ENCODE measurements around the gene PCNA. TPM values are rescaled to one million over a fixed set of nuclear protein-coding genes. Genes with fewer than 3 reads are reported as not detected.

PCNA gene
- total and polyA plus RNA-seq, 2 experiments from 2014 or later, result 353 to 428 TPM

DNA sequence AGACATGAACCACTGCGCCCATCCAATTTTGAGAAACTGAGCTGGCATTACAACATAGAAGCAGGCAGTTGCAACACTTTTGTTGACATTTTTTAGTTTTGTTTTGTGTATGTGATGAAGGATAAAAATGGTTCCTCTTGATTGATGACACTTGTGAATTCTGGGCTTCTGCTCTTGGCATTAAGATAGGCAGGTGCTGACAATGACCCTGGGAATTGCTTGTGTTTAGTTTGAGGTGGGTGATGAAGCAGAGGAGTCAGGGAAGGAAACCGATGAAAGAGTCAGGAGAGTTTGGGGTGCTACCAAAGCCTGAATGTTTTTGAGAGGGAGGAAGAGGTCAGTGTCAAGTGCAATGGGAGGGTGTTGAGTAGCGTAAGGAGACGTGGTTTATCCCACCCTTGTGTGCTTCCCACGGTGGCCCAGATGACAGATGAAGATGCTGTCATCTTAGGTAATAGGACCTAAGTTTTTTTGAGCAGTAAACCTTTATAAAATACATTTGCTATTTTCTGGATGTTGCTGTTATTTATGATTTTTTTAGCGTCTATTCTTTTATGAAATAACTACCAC, 26.4 kb upstream of the PCNA start:
- peaks cover 26% of the 10 kb centered on the region for H4K20me1 ChIP-seq (replicated peaks; ENCODE audit: insufficient read depth)
- H3K36me3 Mint-ChIP-seq (ENCODE audit: low read depth), result no peaks in the 10 kb centered on the region; the same call in 2 of the 3 replicates
- no peaks in the 10 kb centered on the region for H3K27me3 ChIP-seq (ENCODE audit: insufficient read depth)
- H3K4me1 Mint-ChIP-seq, result peaks cover 10% of the 10 kb centered on the region; the same call in 2 of the 3 replicates
- H3K9me2 ChIP-seq (ENCODE audit: insufficient read depth), result no peaks in the 10 kb centered on the region
- no peak for TF ChIP-seq STAT1 (IDR thresholded peaks at IDR 0.05; ENCODE audit: unreplicated experiment)
- no peak for TF ChIP-seq NANOG (IDR thresholded peaks at IDR 0.05; ENCODE audit: borderline replicate concordance)
- no peak for TF ChIP-seq ZNF331 (CRISPR knock-in tag; IDR thresholded peaks at IDR 0.05; ENCODE audit: low read depth)
- no peak for TF ChIP-seq CREB1 (CRISPR knock-in tag; IDR thresholded peaks at IDR 0.05; ENCODE audit: low read depth)
- TF ChIP-seq, protein P1, sequence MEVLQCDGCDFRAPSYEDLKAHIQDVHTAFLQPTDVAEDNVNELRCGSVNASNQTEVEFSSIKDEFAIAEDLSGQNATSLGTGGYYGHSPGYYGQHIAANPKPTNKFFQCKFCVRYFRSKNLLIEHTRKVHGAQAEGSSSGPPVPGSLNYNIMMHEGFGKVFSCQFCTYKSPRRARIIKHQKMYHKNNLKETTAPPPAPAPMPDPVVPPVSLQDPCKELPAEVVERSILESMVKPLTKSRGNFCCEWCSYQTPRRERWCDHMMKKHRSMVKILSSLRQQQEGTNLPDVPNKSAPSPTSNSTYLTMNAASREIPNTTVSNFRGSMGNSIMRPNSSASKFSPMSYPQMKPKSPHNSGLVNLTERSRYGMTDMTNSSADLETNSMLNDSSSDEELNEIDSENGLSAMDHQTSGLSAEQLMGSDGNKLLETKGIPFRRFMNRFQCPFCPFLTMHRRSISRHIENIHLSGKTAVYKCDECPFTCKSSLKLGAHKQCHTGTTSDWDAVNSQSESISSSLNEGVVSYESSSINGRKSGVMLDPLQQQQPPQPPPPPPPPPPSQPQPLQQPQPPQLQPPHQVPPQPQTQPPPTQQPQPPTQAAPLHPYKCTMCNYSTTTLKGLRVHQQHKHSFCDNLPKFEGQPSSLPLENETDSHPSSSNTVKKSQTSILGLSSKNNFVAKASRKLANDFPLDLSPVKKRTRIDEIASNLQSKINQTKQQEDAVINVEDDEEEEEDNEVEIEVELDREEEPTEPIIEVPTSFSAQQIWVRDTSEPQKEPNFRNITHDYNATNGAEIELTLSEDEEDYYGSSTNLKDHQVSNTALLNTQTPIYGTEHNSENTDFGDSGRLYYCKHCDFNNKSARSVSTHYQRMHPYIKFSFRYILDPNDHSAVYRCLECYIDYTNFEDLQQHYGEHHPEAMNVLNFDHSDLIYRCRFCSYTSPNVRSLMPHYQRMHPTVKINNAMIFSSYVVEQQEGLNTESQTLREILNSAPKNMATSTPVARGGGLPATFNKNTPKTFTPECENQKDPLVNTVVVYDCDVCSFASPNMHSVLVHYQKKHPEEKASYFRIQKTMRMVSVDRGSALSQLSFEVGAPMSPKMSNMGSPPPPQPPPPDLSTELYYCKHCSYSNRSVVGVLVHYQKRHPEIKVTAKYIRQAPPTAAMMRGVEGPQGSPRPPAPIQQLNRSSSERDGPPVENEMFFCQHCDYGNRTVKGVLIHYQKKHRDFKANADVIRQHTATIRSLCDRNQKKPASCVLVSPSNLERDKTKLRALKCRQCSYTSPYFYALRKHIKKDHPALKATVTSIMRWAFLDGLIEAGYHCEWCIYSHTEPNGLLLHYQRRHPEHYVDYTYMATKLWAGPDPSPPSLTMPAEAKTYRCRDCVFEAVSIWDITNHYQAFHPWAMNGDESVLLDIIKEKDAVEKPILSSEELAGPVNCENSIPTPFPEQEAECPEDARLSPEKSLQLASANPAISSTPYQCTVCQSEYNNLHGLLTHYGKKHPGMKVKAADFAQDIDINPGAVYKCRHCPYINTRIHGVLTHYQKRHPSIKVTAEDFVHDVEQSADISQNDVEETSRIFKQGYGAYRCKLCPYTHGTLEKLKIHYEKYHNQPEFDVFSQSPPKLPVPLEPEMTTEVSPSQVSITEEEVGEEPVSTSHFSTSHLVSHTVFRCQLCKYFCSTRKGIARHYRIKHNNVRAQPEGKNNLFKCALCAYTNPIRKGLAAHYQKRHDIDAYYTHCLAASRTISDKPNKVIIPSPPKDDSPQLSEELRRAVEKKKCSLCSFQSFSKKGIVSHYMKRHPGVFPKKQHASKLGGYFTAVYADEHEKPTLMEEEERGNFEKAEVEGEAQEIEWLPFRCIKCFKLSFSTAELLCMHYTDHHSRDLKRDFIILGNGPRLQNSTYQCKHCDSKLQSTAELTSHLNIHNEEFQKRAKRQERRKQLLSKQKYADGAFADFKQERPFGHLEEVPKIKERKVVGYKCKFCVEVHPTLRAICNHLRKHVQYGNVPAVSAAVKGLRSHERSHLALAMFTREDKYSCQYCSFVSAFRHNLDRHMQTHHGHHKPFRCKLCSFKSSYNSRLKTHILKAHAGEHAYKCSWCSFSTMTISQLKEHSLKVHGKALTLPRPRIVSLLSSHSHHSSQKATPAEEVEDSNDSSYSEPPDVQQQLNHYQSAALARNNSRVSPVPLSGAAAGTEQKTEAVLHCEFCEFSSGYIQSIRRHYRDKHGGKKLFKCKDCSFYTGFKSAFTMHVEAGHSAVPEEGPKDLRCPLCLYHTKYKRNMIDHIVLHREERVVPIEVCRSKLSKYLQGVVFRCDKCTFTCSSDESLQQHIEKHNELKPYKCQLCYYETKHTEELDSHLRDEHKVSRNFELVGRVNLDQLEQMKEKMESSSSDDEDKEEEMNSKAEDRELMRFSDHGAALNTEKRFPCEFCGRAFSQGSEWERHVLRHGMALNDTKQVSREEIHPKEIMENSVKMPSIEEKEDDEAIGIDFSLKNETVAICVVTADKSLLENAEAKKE (CRISPR knock-in tag; IDR thresholded peaks at IDR 0.05), result no peak
- no peak for TF ChIP-seq EZH2phosphoT487 (IDR thresholded peaks at IDR 0.05; ENCODE audit: unreplicated experiment)
- no peak for TF ChIP-seq REST (IDR thresholded peaks at IDR 0.05; ENCODE audit: unreplicated experiment)
- no peak for TF ChIP-seq JUNB (IDR thresholded peaks at IDR 0.05; ENCODE audit: unreplicated experiment)
- no peak for TF ChIP-seq POLR2AphosphoS5 (IDR thresholded peaks at IDR 0.05; ENCODE audit: low read depth)
- TF ChIP-seq, protein P2, sequence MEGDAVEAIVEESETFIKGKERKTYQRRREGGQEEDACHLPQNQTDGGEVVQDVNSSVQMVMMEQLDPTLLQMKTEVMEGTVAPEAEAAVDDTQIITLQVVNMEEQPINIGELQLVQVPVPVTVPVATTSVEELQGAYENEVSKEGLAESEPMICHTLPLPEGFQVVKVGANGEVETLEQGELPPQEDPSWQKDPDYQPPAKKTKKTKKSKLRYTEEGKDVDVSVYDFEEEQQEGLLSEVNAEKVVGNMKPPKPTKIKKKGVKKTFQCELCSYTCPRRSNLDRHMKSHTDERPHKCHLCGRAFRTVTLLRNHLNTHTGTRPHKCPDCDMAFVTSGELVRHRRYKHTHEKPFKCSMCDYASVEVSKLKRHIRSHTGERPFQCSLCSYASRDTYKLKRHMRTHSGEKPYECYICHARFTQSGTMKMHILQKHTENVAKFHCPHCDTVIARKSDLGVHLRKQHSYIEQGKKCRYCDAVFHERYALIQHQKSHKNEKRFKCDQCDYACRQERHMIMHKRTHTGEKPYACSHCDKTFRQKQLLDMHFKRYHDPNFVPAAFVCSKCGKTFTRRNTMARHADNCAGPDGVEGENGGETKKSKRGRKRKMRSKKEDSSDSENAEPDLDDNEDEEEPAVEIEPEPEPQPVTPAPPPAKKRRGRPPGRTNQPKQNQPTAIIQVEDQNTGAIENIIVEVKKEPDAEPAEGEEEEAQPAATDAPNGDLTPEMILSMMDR (conservative IDR thresholded peaks at IDR 0.05; ENCODE audit: low read depth in 2 of 2), result no peak
- no peak for TF ChIP-seq ETS1 (IDR thresholded peaks at IDR 0.05)
- TF ChIP-seq ZNF114 (CRISPR knock-in tag; IDR thresholded peaks at IDR 0.05), result no peak
- DNase-seq (ENCODE audit: low spot score) (no peak), ATAC-seq (no peak)
- H3K4me2 ChIP-seq, result no peak overlapping the region
- H3F3A ChIP-seq (replicated peaks; ENCODE audit: low read depth), result no peaks in the 10 kb centered on the region
- H3K27me3 Mint-ChIP-seq (ENCODE audit: insufficient read depth, low read depth, poor library complexity), result no peaks in the 10 kb centered on the region
- H3K27ac ChIP-seq (ENCODE audit: low read depth), result no peak overlapping the region
- H3K36me3 ChIP-seq (ENCODE audit: insufficient read depth), result no peaks in the 10 kb centered on the region
- H3K4me3 Mint-ChIP-seq, result no peak overlapping the region
- H3K79me2 ChIP-seq (replicated peaks; ENCODE audit: insufficient read depth), result peaks cover 88% of the 10 kb centered on the region
- no peak overlapping the region for H3K27ac Mint-ChIP-seq
- H3K4me3 ChIP-seq, result no peak overlapping the region
- H2AFZ ChIP-seq, result no peak overlapping the region
- H3K9me3 Mint-ChIP-seq, result no peaks in the 10 kb centered on the region
- no peaks in the 10 kb centered on the region; the same call in 1 of the 2 replicates for H3K4me1 ChIP-seq (ENCODE audit: insufficient read depth)
